GM06990 (cell line): ENCODE data around the gene CADM1.

Source experiments
- DNase-seq: peaks from one replicate; pipeline ENCODE4 v3.0.0-alpha.2; 2011; ENCODE audit not compliant: insufficient read length; ENCODE audit errors: extremely low read depth
- H3K27me3 ChIP-seq: replicated peaks from 2 replicates; pipeline ENCODE4 v1.6.0; 2011; ENCODE audit warnings: low read length; ENCODE audit not compliant: control insufficient read depth, insufficient read depth
- H3K36me3 ChIP-seq: 2 replicates; pipeline ENCODE4 v1.5.1; 2011; ENCODE audit warnings: low read length; ENCODE audit not compliant: control insufficient read depth, insufficient read depth
- H3K4me3 ChIP-seq: replicated peaks from 2 replicates; pipeline ENCODE4 v1.5.1; 2011; ENCODE audit warnings: low read depth, mild to moderate bottlenecking, control low read depth, low read length
- TF ChIP-seq, protein P1 (sequence below): IDR thresholded peaks from 2 replicates; pipeline ENCODE4 v1.5.1; 2011; ENCODE audit warnings: low read length, control low read depth, mild to moderate bottlenecking, inconsistent platforms; ENCODE audit not compliant: insufficient read depth, poor library complexity, severe bottlenecking

Gene CADM1

DNA sequence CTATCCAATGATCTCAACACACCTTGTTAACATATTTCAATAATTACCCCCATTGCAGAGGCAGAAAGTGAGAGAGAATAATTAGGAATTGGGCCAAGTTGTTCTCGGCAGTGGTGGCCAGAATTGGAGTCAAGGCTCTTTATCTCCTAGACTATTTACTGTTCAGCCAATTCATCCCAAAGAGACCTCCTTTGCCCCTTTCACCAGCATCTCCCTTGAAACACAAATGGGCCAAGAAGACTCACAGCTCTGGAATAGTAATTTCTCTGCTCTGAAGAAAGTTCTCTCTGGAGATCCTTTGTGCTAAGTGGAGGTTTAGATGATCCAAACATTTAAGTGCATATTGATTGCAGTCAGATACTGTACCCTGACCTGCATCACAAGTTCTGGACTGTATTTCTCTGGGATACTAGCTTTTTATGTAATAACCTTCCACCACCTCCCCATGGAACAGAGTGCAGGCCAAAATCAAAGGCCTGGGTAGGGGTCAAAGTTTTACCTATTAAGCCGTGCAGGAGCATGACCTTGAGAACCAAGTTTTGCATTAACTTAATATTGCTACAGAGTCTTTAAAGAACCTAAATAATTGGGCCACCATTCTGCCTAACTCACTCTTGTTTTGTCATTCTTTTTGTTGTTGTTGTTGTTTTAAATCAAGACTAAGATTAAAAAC lies 19.6 kb upstream of the CADM1 start:
- Histone ChIP-seq H3K4me3 (no peak overlapping the region), H3K36me3 (no peaks in the 10 kb centered on the region), H3K27me3 (peaks cover 1% of the 10 kb centered on the region)
- no peak for DNase-seq
- TF ChIP-seq, protein P1, sequence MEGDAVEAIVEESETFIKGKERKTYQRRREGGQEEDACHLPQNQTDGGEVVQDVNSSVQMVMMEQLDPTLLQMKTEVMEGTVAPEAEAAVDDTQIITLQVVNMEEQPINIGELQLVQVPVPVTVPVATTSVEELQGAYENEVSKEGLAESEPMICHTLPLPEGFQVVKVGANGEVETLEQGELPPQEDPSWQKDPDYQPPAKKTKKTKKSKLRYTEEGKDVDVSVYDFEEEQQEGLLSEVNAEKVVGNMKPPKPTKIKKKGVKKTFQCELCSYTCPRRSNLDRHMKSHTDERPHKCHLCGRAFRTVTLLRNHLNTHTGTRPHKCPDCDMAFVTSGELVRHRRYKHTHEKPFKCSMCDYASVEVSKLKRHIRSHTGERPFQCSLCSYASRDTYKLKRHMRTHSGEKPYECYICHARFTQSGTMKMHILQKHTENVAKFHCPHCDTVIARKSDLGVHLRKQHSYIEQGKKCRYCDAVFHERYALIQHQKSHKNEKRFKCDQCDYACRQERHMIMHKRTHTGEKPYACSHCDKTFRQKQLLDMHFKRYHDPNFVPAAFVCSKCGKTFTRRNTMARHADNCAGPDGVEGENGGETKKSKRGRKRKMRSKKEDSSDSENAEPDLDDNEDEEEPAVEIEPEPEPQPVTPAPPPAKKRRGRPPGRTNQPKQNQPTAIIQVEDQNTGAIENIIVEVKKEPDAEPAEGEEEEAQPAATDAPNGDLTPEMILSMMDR = no peak

GRCh38 chr11:115522302-115522701 lies 18.1 kb upstream of the CADM1 start:
- H3K36me3 ChIP-seq = no peaks in the 10 kb centered on the region
- no peak for DNase-seq
- TF ChIP-seq, protein P1 = no peak
- H3K27me3 ChIP-seq = peaks cover 1% of the 10 kb centered on the region
- H3K4me3 ChIP-seq = no peak overlapping the region

DNA sequence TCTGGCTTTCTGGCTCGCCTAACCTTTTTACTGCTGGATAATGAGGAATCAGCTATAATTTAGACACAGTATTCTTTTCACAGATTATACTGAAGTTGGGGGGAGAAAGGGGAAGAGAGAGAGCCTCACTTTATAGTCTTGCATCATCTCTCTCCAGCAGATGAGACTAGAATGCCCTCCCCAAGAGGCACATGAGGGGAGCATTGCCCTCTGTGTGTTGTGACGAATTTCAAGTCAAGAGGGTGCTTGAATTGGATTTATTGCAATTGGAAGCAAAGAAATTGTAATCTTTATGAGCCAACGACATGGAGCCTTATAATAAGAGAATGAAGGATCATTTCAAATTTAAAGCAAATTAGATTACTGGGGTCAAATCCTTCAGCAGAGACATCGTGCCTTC lies 17.6 kb upstream of the CADM1 start:
- Histone ChIP-seq H3K27me3 (peaks cover 1% of the 10 kb centered on the region), H3K4me3 (no peak overlapping the region), H3K36me3 (no peaks in the 10 kb centered on the region)
- DNase-seq = no peak
- TF ChIP-seq, protein P1 = no peak

DNA sequence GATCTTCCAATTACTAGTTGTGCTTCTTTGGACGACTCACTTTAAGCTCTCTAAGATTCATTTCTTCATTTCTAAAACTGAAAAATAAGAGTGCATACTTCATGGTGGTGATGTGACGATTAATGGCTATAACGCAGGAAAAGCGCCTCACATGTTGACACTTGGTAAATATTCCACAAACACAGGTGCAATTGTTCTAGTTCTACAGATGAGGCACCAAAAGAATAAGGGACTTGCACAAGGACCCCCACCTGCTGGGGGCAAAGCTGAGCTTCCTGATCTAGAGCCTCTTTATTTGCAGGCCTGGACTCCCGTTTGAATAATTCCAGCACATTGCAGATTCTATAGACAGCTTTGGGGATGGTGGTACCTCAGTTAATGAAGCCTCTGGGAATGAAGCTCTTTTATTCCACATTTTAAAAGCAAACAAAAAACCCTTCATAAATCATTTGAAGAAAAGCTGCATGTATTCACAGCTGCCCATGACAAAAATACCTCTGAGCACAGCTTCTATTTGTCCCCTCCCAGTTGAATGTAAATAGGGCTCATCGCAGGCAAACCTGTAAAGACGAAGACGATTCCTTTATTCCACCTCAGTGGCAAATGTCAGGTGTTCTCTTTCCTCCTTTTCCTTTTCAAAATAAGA lies 14.9 kb upstream of the CADM1 start:
- Histone ChIP-seq H3K27me3 (no peaks in the 10 kb centered on the region; the same call in 1 of the 2 replicates), H3K4me3 (no peak overlapping the region), H3K36me3 (no peaks in the 10 kb centered on the region)
- no peak for DNase-seq
- TF ChIP-seq, protein P1 = no peak

DNA sequence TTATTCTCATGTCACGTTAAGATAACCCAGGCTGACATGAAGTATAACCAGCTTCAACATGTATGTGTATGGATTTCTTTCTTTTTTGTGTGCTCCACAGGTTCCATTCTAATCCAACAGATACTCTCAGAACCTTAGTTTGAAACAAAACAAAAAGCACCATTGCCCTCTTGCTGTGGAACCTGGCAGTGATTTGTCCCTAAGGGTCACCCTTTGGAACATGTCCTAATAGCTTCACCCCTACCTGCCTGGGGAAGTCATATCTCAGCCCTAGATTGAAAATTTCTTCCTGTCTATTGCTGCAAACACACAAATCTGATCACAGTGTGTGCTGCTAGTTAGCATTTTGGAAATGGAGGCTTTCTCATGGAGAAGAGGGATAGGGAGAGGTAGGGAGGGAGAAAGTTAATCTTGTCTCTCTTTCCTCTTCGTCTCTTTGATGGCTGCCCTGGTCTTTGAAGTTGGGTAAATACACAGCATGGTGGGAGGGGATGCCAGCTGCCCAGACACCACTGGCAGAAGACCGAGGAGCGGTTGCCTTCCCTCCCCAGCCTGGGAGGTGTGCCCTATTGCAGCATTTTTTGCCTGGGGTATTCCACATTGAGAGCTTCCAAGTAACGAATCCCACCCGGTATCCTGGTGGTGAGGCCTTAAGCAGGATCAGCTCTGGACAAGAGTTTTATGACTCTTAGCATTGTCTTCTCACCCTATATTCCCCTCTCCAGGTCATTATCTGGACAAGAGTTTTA lies 11.6 kb upstream of the CADM1 start:
- TF ChIP-seq, protein P1 = no peak
- Histone ChIP-seq H3K27me3 (no peaks in the 10 kb centered on the region; the same call in 1 of the 2 replicates), H3K4me3 (no peak overlapping the region), H3K36me3 (no peaks in the 10 kb centered on the region)
- DNase-seq = no peak
